ENCODE measurements around the gene MRPS24. TPM values are rescaled to one million over a fixed set of nuclear protein-coding genes. Genes with fewer than 3 reads are reported as not detected.

Gene MRPS24
- total RNA-seq (107 TPM), polyA plus RNA-seq (80.5 TPM)
- long read RNA-seq, donor 1, transcript MRPS24-201 (4 exons, 707 nt) = major isoform, 7 of 10 reads
- long read RNA-seq, donor 1, partial matches to known transcripts = 0 of 10 reads
- long read RNA-seq, donor 1, other reads (novel, unspliced or antisense) = 0 of 10 reads
- long read RNA-seq, donor 2 = 0 reads
- long read RNA-seq, donor 3, transcript MRPS24-201 (4 exons, 707 nt) = major isoform, 79 of 125 reads
- long read RNA-seq, donor 3, transcript MRPS24-203 (3 exons, 743 nt) = minor isoform, 30 of 125 reads
- long read RNA-seq, donor 3, partial matches to known transcripts = 13 of 125 reads
- long read RNA-seq, donor 3, other reads (novel, unspliced or antisense) = 0 of 125 reads
- long read RNA-seq, donor 4, transcript MRPS24-203 (3 exons, 743 nt) = minor isoform, 5 of 36 reads
- long read RNA-seq, donor 4, transcript MRPS24-201 (4 exons, 707 nt) = major isoform, 30 of 36 reads
- long read RNA-seq, donor 4, partial matches to known transcripts = 0 of 36 reads
- long read RNA-seq, donor 4, other reads (novel, unspliced or antisense) = 0 of 36 reads
- long read RNA-seq, donor 5, transcript MRPS24-201 (4 exons, 707 nt) = major isoform, 92 of 117 reads
- long read RNA-seq, donor 5, transcript MRPS24-203 (3 exons, 743 nt) = minor isoform, 21 of 117 reads
- long read RNA-seq, donor 5, partial matches to known transcripts = 0 of 117 reads
- long read RNA-seq, donor 5, other reads (novel, unspliced or antisense) = 0 of 117 reads
- long read RNA-seq, donor 6, transcript MRPS24-203 (3 exons, 743 nt) = minor isoform, 8 of 60 reads
- long read RNA-seq, donor 6, transcript MRPS24-201 (4 exons, 707 nt) = major isoform, 48 of 60 reads
- long read RNA-seq, donor 6, partial matches to known transcripts = 0 of 60 reads
- long read RNA-seq, donor 6, other reads (novel, unspliced or antisense) = 0 of 60 reads
- long read RNA-seq, donor 7, transcript MRPS24-203 (3 exons, 743 nt) = minor isoform, 14 of 73 reads
- long read RNA-seq, donor 7, transcript MRPS24-201 (4 exons, 707 nt) = major isoform, 53 of 73 reads
- long read RNA-seq, donor 7, transcript MRPS24-205 (2 exons, 392 nt) = minor isoform, 5 of 73 reads
- long read RNA-seq, donor 7, partial matches to known transcripts = 0 of 73 reads
- long read RNA-seq, donor 7, other reads (novel, unspliced or antisense) = 0 of 73 reads
- long read RNA-seq, donor 8, transcript MRPS24-201 (4 exons, 707 nt) = major isoform, 18 of 23 reads
- long read RNA-seq, donor 8, partial matches to known transcripts = 0 of 23 reads
- long read RNA-seq, donor 8, other reads (novel, unspliced or antisense) = 0 of 23 reads
- long read RNA-seq, donor 9, transcript MRPS24-203 (3 exons, 743 nt) = minor isoform, 7 of 31 reads
- long read RNA-seq, donor 9, transcript MRPS24-201 (4 exons, 707 nt) = major isoform, 23 of 31 reads
- long read RNA-seq, donor 9, partial matches to known transcripts = 0 of 31 reads
- long read RNA-seq, donor 9, other reads (novel, unspliced or antisense) = 0 of 31 reads
- long read RNA-seq, donor 10, transcript MRPS24-203 (3 exons, 743 nt) = minor isoform, 15 of 63 reads
- long read RNA-seq, donor 10, transcript MRPS24-201 (4 exons, 707 nt) = major isoform, 47 of 63 reads
- long read RNA-seq, donor 10, partial matches to known transcripts = 0 of 63 reads
- long read RNA-seq, donor 10, other reads (novel, unspliced or antisense) = 0 of 63 reads

- under 1% methylated on average over 81 of the region's 81 CpGs for WGBS
- Histone ChIP-seq H3K9me3 (ENCODE audit: control insufficient read depth in 2 of 2, insufficient read depth in 1 of 2, low read length in 1 of 2) (no peaks in the 10 kb centered on the region), H3K27ac (ENCODE audit: low read depth in 1 of 2, low read length in 1 of 2) (peak within 1 kb of the TSS; percentile 20 to 74), H3K4me3 (ENCODE audit: low read length in 2 of 2) (peak within 1 kb of the TSS; percentile 56 to 91), H3K36me3 (ENCODE audit: control insufficient read depth in 2 of 2, insufficient read depth in 2 of 2, low read length in 1 of 2) (peaks cover 9 to 20% of the 10 kb centered on the region in 2 donors), H3K4me1 (ENCODE audit: control insufficient read depth in 2 of 2, insufficient read depth in 2 of 2, low read length in 2 of 2) (peaks cover 4 to 14% of the 10 kb centered on the region in 2 donors), H3K27me3 (ENCODE audit: control insufficient read depth in 2 of 2, insufficient read depth in 1 of 2, low read length in 1 of 2) (peaks cover 0 to 2% of the 10 kb centered on the region in 2 donors)
- peak; percentile 76 to 97 (median 93) for DNase-seq (ENCODE audit: low read depth in 6 of 9, low spot score in 9 of 9)
Observed at GRCh38 chr7:43869006-43869866, at the start of gene MRPS24. Gene MRPS24, minus strand, starts transcription at chr7:43869517. Its CDS starts 22 bp downstream, at chr7:43869495.

GRCh38 chr7:43915907-43916306 lies 46.6 kb upstream of the MRPS24 start:
- no peak overlapping the region for H3K27ac ChIP-seq (ENCODE audit: low read depth in 1 of 2, low read length in 1 of 2)
- 98% methylated on average over 5 of the region's 5 CpGs for WGBS
- H3K36me3 ChIP-seq (ENCODE audit: control insufficient read depth in 2 of 2, insufficient read depth in 2 of 2, low read length in 1 of 2) = peaks cover 0 to 3% of the 10 kb centered on the region in 2 donors
- H3K4me3 ChIP-seq (ENCODE audit: low read length in 2 of 2) = no peak overlapping the region
- no peak for DNase-seq (ENCODE audit: low read depth in 6 of 9, low spot score in 9 of 9)
- no peaks in the 10 kb centered on the region for H3K9me3 ChIP-seq (ENCODE audit: control insufficient read depth in 2 of 2, insufficient read depth in 1 of 2, low read length in 1 of 2)
- H3K27me3 ChIP-seq (ENCODE audit: control insufficient read depth in 2 of 2, insufficient read depth in 1 of 2, low read length in 1 of 2) = no peaks in the 10 kb centered on the region
- no peaks in the 10 kb centered on the region for H3K4me1 ChIP-seq (ENCODE audit: control insufficient read depth in 2 of 2, insufficient read depth in 2 of 2, low read length in 2 of 2)

- Histone ChIP-seq H3K27ac (ENCODE audit: low read depth in 1 of 2, low read length in 1 of 2) (no peak overlapping the region), H3K27me3 (ENCODE audit: control insufficient read depth in 2 of 2, insufficient read depth in 1 of 2, low read length in 1 of 2) (no peaks in the 10 kb centered on the region), H3K9me3 (ENCODE audit: control insufficient read depth in 2 of 2, insufficient read depth in 1 of 2, low read length in 1 of 2) (no peaks in the 10 kb centered on the region), H3K4me3 (ENCODE audit: low read length in 2 of 2) (no peak overlapping the region), H3K36me3 (ENCODE audit: control insufficient read depth in 2 of 2, insufficient read depth in 2 of 2, low read length in 1 of 2) (peaks cover 0 to 3% of the 10 kb centered on the region in 2 donors), H3K4me1 (ENCODE audit: control insufficient read depth in 2 of 2, insufficient read depth in 2 of 2, low read length in 2 of 2) (no peaks in the 10 kb centered on the region)
- DNase-seq (ENCODE audit: low read depth in 6 of 9, low spot score in 9 of 9) = no peak
- 96% methylated on average over 5 of the region's 5 CpGs for WGBS
Observed at GRCh38 chr7:43914795-43915194, 45.5 kb upstream of the MRPS24 start.

- 1% methylated on average over 73 of the region's 73 CpGs for WGBS
- peak within 1 kb of the TSS; percentile 56 to 85 for H3K4me3 ChIP-seq (ENCODE audit: low read length in 2 of 2)
- H3K4me1 ChIP-seq (ENCODE audit: control insufficient read depth in 2 of 2, insufficient read depth in 2 of 2, low read length in 2 of 2) = peaks cover 5 to 12% of the 10 kb centered on the region in 2 donors
- no peaks in the 10 kb centered on the region for H3K36me3 ChIP-seq (ENCODE audit: control insufficient read depth in 2 of 2, insufficient read depth in 2 of 2, low read length in 1 of 2)
- peak within 1 kb of the TSS in 1 of 2 donors; percentile 76 for H3K27ac ChIP-seq (ENCODE audit: low read depth in 1 of 2, low read length in 1 of 2)
- H3K9me3 ChIP-seq (ENCODE audit: control insufficient read depth in 2 of 2, insufficient read depth in 1 of 2, low read length in 1 of 2) = no peaks in the 10 kb centered on the region
- DNase-seq (ENCODE audit: low read depth in 6 of 9, low spot score in 9 of 9) = peak in 6 of 9 donors; percentile 17 to 64 (median 31)
- H3K27me3 ChIP-seq (ENCODE audit: control insufficient read depth in 2 of 2, insufficient read depth in 1 of 2, low read length in 1 of 2) = peaks cover 0 to 5% of the 10 kb centered on the region in 2 donors
Observed at GRCh38 chr7:43906331-43907010, 37.2 kb upstream of the MRPS24 start, which contains the start of gene URGCP. Gene URGCP, minus strand, starts transcription at chr7:43906596. Its CDS starts 21 bp downstream, at chr7:43906575.

GRCh38 chr7:43905956-43906330 lies 36.6 kb upstream of the MRPS24 start:
- no peaks in the 10 kb centered on the region for H3K9me3 ChIP-seq (ENCODE audit: control insufficient read depth in 2 of 2, insufficient read depth in 1 of 2, low read length in 1 of 2)
- H3K4me1 ChIP-seq (ENCODE audit: control insufficient read depth in 2 of 2, insufficient read depth in 2 of 2, low read length in 2 of 2) = peaks cover 5 to 12% of the 10 kb centered on the region in 2 donors
- H3K4me3 ChIP-seq (ENCODE audit: low read length in 2 of 2) = peak overlapping the region; percentile 56 to 85
- H3K36me3 ChIP-seq (ENCODE audit: control insufficient read depth in 2 of 2, insufficient read depth in 2 of 2, low read length in 1 of 2) = no peaks in the 10 kb centered on the region
- peaks cover 0 to 5% of the 10 kb centered on the region in 2 donors for H3K27me3 ChIP-seq (ENCODE audit: control insufficient read depth in 2 of 2, insufficient read depth in 1 of 2, low read length in 1 of 2)
- peak in 4 of 9 donors; percentile 4 to 34 (median 11) for DNase-seq (ENCODE audit: low read depth in 6 of 9, low spot score in 9 of 9)
- 2% methylated on average over 43 of the region's 43 CpGs for WGBS
- H3K27ac ChIP-seq (ENCODE audit: low read depth in 1 of 2, low read length in 1 of 2) = peak overlapping the region in 1 of 2 donors; percentile 18

GRCh38 chr7:43905209-43905946 lies 36.1 kb upstream of the MRPS24 start:
- H3K27me3 ChIP-seq (ENCODE audit: control insufficient read depth in 2 of 2, insufficient read depth in 1 of 2, low read length in 1 of 2) = peaks cover 0 to 5% of the 10 kb centered on the region in 2 donors
- H3K4me3 ChIP-seq (ENCODE audit: low read length in 2 of 2) = peak overlapping the region; percentile 56 to 85
- no peaks in the 10 kb centered on the region for H3K9me3 ChIP-seq (ENCODE audit: control insufficient read depth in 2 of 2, insufficient read depth in 1 of 2, low read length in 1 of 2)
- WGBS = 78% methylated on average over 8 of the region's 8 CpGs
- DNase-seq (ENCODE audit: low read depth in 6 of 9, low spot score in 9 of 9) = no peak
- peaks cover 5 to 12% of the 10 kb centered on the region in 2 donors for H3K4me1 ChIP-seq (ENCODE audit: control insufficient read depth in 2 of 2, insufficient read depth in 2 of 2, low read length in 2 of 2)
- H3K36me3 ChIP-seq (ENCODE audit: control insufficient read depth in 2 of 2, insufficient read depth in 2 of 2, low read length in 1 of 2) = no peaks in the 10 kb centered on the region
- no peak overlapping the region for H3K27ac ChIP-seq (ENCODE audit: low read depth in 1 of 2, low read length in 1 of 2)
